Activated CD4-positive, CD25-positive, alpha-beta regulatory T cell treated with anti-CD3 and anti-CD28 coated beads, Interleukin-2, amount 50 U/mL, for 16 hours (primary cell): ENCODE data around the gene FAM200C.

Experiments used
- DNase-seq: peaks from one replicate; pipeline ENCODE4 v3.0.0-alpha.2; 2020; ENCODE audit warnings: low read depth, low spot score

Gene FAM200C

DNA sequence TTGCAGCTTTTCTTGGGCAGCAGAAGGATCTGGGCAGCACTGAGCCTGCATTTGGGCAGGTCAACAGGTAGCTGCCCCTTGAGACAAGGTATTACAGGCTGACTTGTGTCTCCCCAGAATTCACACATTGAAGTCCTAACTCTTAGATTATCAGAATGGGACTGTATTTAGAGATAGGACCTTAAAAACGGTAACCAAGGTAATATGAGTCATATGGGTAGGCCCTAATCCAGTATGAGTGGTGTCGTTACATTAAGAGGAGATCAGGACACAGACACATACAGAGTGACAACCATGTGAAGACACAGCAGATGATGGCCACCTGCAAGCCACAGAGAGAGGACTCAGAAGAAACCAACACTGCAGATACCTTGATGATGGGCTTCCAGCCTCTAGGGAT lies 32.6 kb downstream of the FAM200C start:
- no peak for DNase-seq

DNA sequence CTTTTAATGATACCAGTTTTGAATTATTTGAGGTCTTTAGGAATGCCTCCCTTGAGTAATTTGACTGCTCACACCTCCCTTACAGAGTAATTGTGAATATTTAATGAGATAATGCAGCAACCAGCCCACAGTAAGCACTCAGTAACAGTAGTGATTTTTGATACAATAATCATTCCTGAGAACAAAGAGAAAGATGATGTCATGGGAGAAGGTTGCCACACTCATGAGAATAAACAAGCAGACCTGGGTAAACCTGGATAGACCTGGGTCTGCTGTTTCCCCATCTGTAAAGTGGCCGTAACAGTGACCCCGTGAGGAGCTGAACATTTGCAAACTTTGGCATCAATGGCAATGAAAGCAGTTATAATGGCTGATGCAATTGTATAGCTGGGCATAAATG lies 33.6 kb downstream of the FAM200C start:
- no peak for DNase-seq

DNA sequence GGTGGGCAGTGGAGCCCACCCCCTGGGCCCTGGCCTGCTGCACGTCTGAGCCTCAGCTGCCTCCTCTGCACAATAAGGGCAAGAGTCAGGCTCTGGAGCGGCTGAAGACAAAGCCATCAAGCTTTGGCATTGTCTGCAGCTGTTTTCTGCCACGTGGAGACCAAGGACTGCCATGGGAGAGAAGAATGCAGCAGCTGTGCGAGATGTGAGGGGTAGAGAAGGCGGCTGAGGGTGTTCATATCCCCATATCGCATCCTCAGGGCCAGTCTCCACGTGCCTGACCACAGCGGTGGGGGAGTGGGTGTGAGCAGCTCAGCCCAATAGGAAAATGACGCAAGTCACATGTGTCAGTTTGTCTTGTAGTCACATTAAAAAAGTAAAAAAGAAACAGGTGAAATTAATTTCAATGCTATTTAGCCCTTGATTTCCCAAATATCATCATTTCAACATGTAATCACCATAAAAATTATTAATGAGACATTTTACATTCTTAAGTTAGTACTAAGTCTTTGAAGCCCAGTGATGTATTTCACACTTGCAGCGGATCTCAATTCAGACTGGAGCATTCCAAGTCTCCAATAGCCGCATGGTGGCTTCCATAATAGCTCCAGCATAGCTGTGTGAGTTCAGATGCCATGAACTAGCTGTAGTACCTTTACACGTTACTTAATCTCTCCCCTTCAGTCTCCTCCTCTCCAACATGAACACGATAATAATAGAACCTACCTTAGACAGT lies 36.0 kb downstream of the FAM200C start:
- DNase-seq = no peak

DNA sequence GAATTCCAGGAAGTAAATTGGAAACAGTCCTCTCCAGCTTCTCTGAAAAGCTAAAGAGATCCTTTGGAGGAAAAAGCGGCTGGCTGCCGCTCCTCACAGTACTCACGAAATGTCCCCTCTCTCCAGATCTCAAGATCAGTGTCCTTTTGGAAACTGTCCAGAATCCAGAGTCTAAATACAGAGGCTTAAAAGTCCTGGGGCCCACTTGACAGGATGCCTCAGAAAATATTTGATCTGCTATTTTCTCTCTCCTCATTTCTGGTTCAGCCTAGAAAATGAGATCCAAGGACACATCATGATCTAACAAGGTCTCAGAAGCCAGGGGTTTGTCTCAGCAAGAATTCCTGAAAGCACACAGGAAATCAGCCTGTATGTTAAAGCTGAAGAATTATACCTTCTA lies 36.6 kb downstream of the FAM200C start:
- no peak for DNase-seq

GRCh38 chr5:160361624-160362228 lies 38.1 kb downstream of the FAM200C start:
- DNase-seq = no peak

DNA sequence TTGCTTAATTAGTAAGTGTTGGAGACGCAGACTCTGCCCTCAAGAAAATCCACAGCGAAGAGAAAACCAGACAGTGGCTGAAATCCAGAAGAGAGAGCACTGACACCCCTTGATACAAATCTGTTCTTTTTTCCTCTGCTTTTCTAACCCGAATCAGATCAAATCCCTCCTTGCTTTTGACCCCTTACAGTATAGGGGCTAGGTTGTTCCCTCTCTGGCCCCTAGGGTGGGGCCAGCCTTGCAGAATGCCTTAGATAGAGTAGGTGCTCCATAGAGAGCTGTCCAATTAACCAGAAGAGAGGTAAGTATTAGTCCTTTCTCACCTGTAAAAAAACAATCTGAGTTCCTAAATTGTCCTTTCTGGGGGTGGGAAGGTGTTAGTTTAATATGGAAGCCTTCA lies 39.5 kb downstream of the FAM200C start:
- no peak for DNase-seq

GRCh38 chr5:160359816-160360215 lies 40.0 kb downstream of the FAM200C start:
- DNase-seq = no peak

- no peak for DNase-seq
Observed at GRCh38 chr5:160359242-160359641, 40.6 kb downstream of the FAM200C start.

- no peak for DNase-seq
Observed at GRCh38 chr5:160357861-160358411, 41.9 kb downstream of the FAM200C start.

DNA sequence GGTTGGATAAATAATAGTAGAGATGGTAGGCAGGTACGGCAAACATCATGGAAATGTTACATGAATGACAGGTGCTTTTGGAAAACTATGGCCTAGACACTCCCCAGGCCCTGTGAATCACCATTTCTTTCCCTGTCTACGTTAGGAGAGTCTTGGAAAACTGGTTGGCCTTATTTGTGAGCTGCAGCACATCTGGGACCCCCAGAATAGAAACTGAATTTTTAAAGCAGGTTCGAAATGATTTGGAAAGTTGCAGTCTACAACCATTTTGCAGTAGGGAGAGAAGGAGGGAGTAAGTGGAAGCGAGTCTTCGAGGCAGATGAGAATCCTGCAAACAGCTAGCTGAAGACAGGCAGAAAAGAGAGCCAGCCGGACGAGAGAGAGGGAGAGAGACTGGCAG lies 42.5 kb downstream of the FAM200C start:
- no peak for DNase-seq

GRCh38 chr5:160356550-160357347 lies 43.1 kb downstream of the FAM200C start:
- no peak for DNase-seq

GRCh38 chr5:160354666-160355065 lies 45.2 kb downstream of the FAM200C start:
- no peak for DNase-seq

DNA sequence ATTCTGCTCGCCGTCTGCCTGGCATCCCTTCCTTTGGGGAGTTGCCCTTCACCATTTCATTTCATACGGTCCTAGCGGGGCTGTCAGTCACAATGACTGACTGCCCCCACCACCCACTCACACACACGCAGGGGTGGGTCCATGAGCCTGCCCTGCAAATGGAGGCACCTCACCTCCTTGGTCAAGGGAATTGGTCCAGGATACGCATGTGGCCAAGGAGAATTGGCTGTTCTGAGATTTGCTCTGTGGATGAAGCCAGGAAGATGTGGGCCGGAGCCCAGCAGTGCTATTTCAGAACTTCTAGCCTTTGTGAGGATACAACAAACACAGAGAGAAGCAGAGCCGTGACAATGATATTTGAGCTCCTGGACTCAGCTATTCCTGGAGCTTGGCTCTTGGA lies 46.5 kb downstream of the FAM200C start:
- no peak for DNase-seq

GRCh38 chr5:160352308-160352707 lies 47.5 kb downstream of the FAM200C start:
- DNase-seq = no peak

- no peak for DNase-seq
Observed at GRCh38 chr5:160349935-160350303, 49.9 kb downstream of the FAM200C start.

- DNase-seq = no peak
Observed at GRCh38 chr5:160349249-160349934, 50.5 kb downstream of the FAM200C start.

GRCh38 chr5:160348080-160348479 lies 51.8 kb downstream of the FAM200C start:
- no peak for DNase-seq

DNA sequence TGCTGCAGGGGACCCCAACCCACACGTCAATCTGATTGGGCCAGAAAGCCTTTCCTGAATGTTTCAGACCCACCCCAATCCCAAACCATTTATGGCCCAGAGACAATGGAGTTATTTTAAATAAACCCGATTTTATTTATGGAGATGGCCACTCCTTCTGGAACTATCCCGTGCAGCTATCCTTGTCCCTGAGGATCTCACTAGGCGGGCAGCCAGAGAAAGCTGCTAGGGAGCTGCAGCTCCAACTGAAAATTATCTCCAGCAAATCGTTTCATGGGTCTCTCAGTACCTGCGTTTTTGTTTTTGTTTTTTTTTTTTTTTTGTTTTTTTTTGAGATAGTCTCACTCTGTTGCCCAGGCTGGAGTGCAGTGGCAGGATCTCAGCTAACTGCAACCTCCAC lies 52.4 kb downstream of the FAM200C start:
- no peak for DNase-seq
